Raji (cell line): ENCODE data around the gene TP63.

ENCODE experiments used
- POLR2A ChIP-seq: IDR thresholded peaks from 2 replicates; pipeline ENCODE4 v1.6.1; 2011; ENCODE audit warnings: low read depth, low read length, control low read depth; ENCODE audit not compliant: insufficient read depth

TP63 gene

GRCh38 chr3:189646853-189647542, 15.8 kb downstream of the TP63 start:
- TF ChIP-seq POLR2A: no peak

- no peak for TF ChIP-seq POLR2A
Measured at GRCh38 chr3:189652042-189652441, 20.9 kb downstream of the TP63 start.

GRCh38 chr3:189655617-189656016, 24.4 kb downstream of the TP63 start:
- no peak for TF ChIP-seq POLR2A

- no peak for TF ChIP-seq POLR2A
Measured at GRCh38 chr3:189659571-189659970, 28.4 kb downstream of the TP63 start.

- TF ChIP-seq POLR2A: no peak
Measured at GRCh38 chr3:189664311-189664710, 33.1 kb downstream of the TP63 start.

- TF ChIP-seq POLR2A: no peak
Measured at GRCh38 chr3:189673535-189673934, 42.3 kb downstream of the TP63 start.

GRCh38 chr3:189674249-189674913, 43.2 kb downstream of the TP63 start:
- TF ChIP-seq POLR2A: no peak

GRCh38 chr3:189677667-189678066, 46.5 kb downstream of the TP63 start:
- no peak for TF ChIP-seq POLR2A

GRCh38 chr3:189680723-189681122, 49.5 kb downstream of the TP63 start:
- no peak for TF ChIP-seq POLR2A

- TF ChIP-seq POLR2A: no peak
Measured at GRCh38 chr3:189683546-189684255, 52.5 kb downstream of the TP63 start.

GRCh38 chr3:189684317-189684716, 53.1 kb downstream of the TP63 start:
- no peak for TF ChIP-seq POLR2A

GRCh38 chr3:189685291-189685690, 54.1 kb downstream of the TP63 start:
- TF ChIP-seq POLR2A: no peak

GRCh38 chr3:189685860-189686259, 54.7 kb downstream of the TP63 start:
- TF ChIP-seq POLR2A: no peak

GRCh38 chr3:189687475-189687874, 56.3 kb downstream of the TP63 start:
- no peak for TF ChIP-seq POLR2A

GRCh38 chr3:189688262-189688661, 57.1 kb downstream of the TP63 start:
- TF ChIP-seq POLR2A: no peak

GRCh38 chr3:189689625-189690024, 58.4 kb downstream of the TP63 start:
- no peak for TF ChIP-seq POLR2A
